HepG2 (cell line): Measurements from ENCODE around the gene SMAP1. TPM values are rescaled to one million over a fixed set of nuclear protein-coding genes. Genes with fewer than 3 reads are reported as not detected.

Experiments
- AGO1 ChIP-seq: fragments of 200-400 bp; formaldehyde crosslinking; IDR thresholded peaks from 2 replicates; pipeline ENCODE4 v1.6.1; 2017; ENCODE audit warnings: mild to moderate bottlenecking, low read depth, low read length, moderate library complexity; ENCODE audit not compliant: poor library complexity, severe bottlenecking
- CBFB ChIP-seq: sonication (generic); formaldehyde crosslinking; IDR thresholded peaks from 2 replicates; pipeline ENCODE4 v1.4.0; 2020; ENCODE audit warnings: missing genetic modification reagents
- DBP ChIP-seq: sonication (generic); formaldehyde crosslinking; IDR thresholded peaks from 2 replicates; pipeline ENCODE4 v1.4.0; 2020; ENCODE audit warnings: missing genetic modification reagents; ENCODE audit errors: not compliant biosample characterization
- ETV6 ChIP-seq: sonication (generic); formaldehyde crosslinking; conservative IDR thresholded peaks from 2 replicates; pipeline ENCODE4 v1.4.0; 2020; ENCODE audit warnings: missing genetic modification reagents
- FOXJ3 ChIP-seq: sonication (generic); formaldehyde crosslinking; IDR thresholded peaks from 2 replicates; pipeline ENCODE4 v1.4.0; 2020; ENCODE audit warnings: missing genetic modification reagents, mild to moderate bottlenecking, borderline replicate concordance
- GTF3A ChIP-seq: sonication (generic); formaldehyde crosslinking; conservative IDR thresholded peaks from 2 replicates; pipeline ENCODE4 v1.4.0; 2020; ENCODE audit warnings: mild to moderate bottlenecking, missing genetic modification reagents
- HNF1A ChIP-seq, 2 experiments: sonication (generic) in 1 of 2; formaldehyde crosslinking in 1 of 2; IDR thresholded peaks; 2 replicates each; pipeline versions ENCODE4 v1.4.0 to v1.6.1; 2016 to 2020; ENCODE audit warnings: borderline replicate concordance in 1 of 2, low read depth in 1 of 2, mild to moderate bottlenecking in 1 of 2, missing genetic modification reagents in 1 of 2
- KAT7 ChIP-seq: IDR thresholded peaks from 2 replicates; pipeline ENCODE4 v1.6.1; 2018; ENCODE audit warnings: borderline replicate concordance, missing compliant biosample characterization
- KMT2B ChIP-seq: IDR thresholded peaks from 2 replicates; pipeline ENCODE4 v1.6.1; 2016; ENCODE audit warnings: missing genetic modification reagents, missing compliant biosample characterization
- NFATC3 ChIP-seq: sonication (generic); formaldehyde crosslinking; IDR thresholded peaks from 2 replicates; pipeline ENCODE4 v1.5.1; 2020; ENCODE audit warnings: mild to moderate bottlenecking, missing genetic modification reagents
- REPIN1 ChIP-seq: sonication (generic); formaldehyde crosslinking; IDR thresholded peaks from 2 replicates; pipeline ENCODE4 v1.8.0; 2022; ENCODE audit warnings: missing genetic modification reagents, low read depth, mild to moderate bottlenecking, borderline replicate concordance
- SALL1 ChIP-seq: sonication (generic); formaldehyde crosslinking; IDR thresholded peaks from 2 replicates; pipeline ENCODE4 v1.8.0; 2022; ENCODE audit warnings: mild to moderate bottlenecking, missing genetic modification reagents
- TBP ChIP-seq: sonication (generic); formaldehyde crosslinking; IDR thresholded peaks from 2 replicates; pipeline ENCODE4 v1.5.0; 2020; ENCODE audit warnings: missing genetic modification reagents
- THAP8 ChIP-seq: sonication (generic); formaldehyde crosslinking; IDR thresholded peaks from 2 replicates; pipeline ENCODE4 v1.5.1; 2020; ENCODE audit warnings: missing genetic modification reagents, mild to moderate bottlenecking, borderline replicate concordance
- ZBTB33 ChIP-seq: sonication (generic); formaldehyde crosslinking; IDR thresholded peaks from 2 replicates; pipeline ENCODE4 v1.4.0; 2020; ENCODE audit warnings: missing genetic modification reagents
- ZEB1 ChIP-seq: IDR thresholded peaks from 2 replicates; pipeline ENCODE4 v1.6.1; 2012; ENCODE audit warnings: mild to moderate bottlenecking, low read depth, inconsistent platforms; ENCODE audit not compliant: insufficient replicate concordance
- ZFP90 ChIP-seq: sonication (generic); formaldehyde crosslinking; IDR thresholded peaks from 2 replicates; pipeline ENCODE4 v1.8.0; 2022; ENCODE audit warnings: missing genetic modification reagents, mild to moderate bottlenecking, inconsistent platforms, borderline replicate concordance
- ZNF607 ChIP-seq: sonication (generic); formaldehyde crosslinking; IDR thresholded peaks from 2 replicates; pipeline ENCODE4 v1.5.1; 2020; ENCODE audit warnings: missing genetic modification reagents, mild to moderate bottlenecking, borderline replicate concordance
- ZNF749 ChIP-seq: sonication (generic); formaldehyde crosslinking; IDR thresholded peaks from 2 replicates; pipeline ENCODE4 v1.8.0; 2022; ENCODE audit warnings: mild to moderate bottlenecking, missing genetic modification reagents, moderate library complexity, borderline replicate concordance
- polyA plus RNA-seq, 8 experiments: library from polyadenylated mRNA; depleted of rRNA in 3 of 8; stranded (reverse) in 7 of 8; unstranded in 1 of 8; fragments of >200 nt; fragmentation: Illumina TruSeq in 4 of 8; extraction: Trizol in 4 of 8; gene quantifications; 2 replicates each; pipeline versions ENCODE4 v1.2.1 to v1.2.3, GENCODE V29; 2011 to 2016; ENCODE audit warnings: low read depth in 4 of 8, missing spikeins in 1 of 8, mixed read lengths in 1 of 8; ENCODE audit not compliant: insufficient read depth in 1 of 8
- total RNA-seq, 5 experiments: library from RNA; depleted of rRNA; stranded (reverse); fragments of >200 nt; fragmentation: Illumina TruSeq; extraction: Trizol; gene quantifications; 2 replicates each; pipeline ENCODE4 v1.2.3, GENCODE V29; 2016; ENCODE audit warnings: low read depth in 1 of 5

Gene SMAP1
- total and polyA plus RNA-seq, 2 of the 13 experiments (the other 11 are each of a cell fraction or from before 2014, with no cell fraction given) = 13.4 to 17.8 TPM

- TF ChIP-seq HNF1A (IDR thresholded peaks at IDR 0.05; ENCODE audit: low read depth) = no peak
- peak; percentile 66; the same call in 1 of the 2 replicates for TF ChIP-seq HNF1A (CRISPR knock-in tag; IDR thresholded peaks at IDR 0.05; ENCODE audit: borderline replicate concordance)
- TF ChIP-seq ETV6 = peak; percentile 49; the same call in 1 of the 2 replicates
- peak; percentile 35 for TF ChIP-seq DBP (CRISPR knock-in tag)
- TF ChIP-seq REPIN1 (CRISPR knock-in tag) = peak; percentile 83; the same call in 1 of the 2 replicates
- peak; percentile 83 for TF ChIP-seq KMT2B (CRISPR knock-in tag)
- no peak for TF ChIP-seq FOXJ3 (CRISPR knock-in tag)
- no peak for TF ChIP-seq ZBTB33 (CRISPR knock-in tag)
- peak; percentile 56 for TF ChIP-seq CBFB
- peak; percentile 82 for TF ChIP-seq SALL1 (CRISPR knock-in tag)
- peak; percentile 39 for TF ChIP-seq AGO1
- TF ChIP-seq ZEB1 = peak; percentile 46
- TF ChIP-seq GTF3A (CRISPR knock-in tag) = no peak; the same call in 1 of the 2 replicates
- no peak for TF ChIP-seq TBP (CRISPR knock-in tag)
- TF ChIP-seq KAT7 (CRISPR knock-in tag) = no peak; the same call in 1 of the 2 replicates
- TF ChIP-seq ZNF749 (CRISPR knock-in tag) = no peak
- no peak for TF ChIP-seq NFATC3 (CRISPR knock-in tag)
- peak; percentile 93 for TF ChIP-seq ZNF607 (CRISPR knock-in tag)
- TF ChIP-seq THAP8 (CRISPR knock-in tag) = no peak; the same call in 1 of the 2 replicates
- peak; percentile 11; the same call in 1 of the 2 replicates for TF ChIP-seq ZFP90
Measured at GRCh38 chr6:70667711-70668498, at the start of gene SMAP1 (continued).
